PFSK-1 (cell line): ENCODE results near the gene SMAD2.

ENCODE experiments used
- FOXP2 ChIP-seq: optimal IDR thresholded peaks from 2 replicates; pipeline ENCODE3; 2011; ENCODE audit warnings: borderline replicate concordance, control low read depth, inconsistent platforms; ENCODE audit not compliant: insufficient read depth; ENCODE audit errors: extremely low read length, extremely low read depth
- POLR2AphosphoS5 ChIP-seq: IDR thresholded peaks from 2 replicates; pipeline ENCODE4 v1.6.1; 2012; ENCODE audit warnings: low read depth, mild to moderate bottlenecking, control low read depth, low read length, moderate library complexity
- REST ChIP-seq, 2 experiments: IDR thresholded peaks; 2 replicates each; pipeline versions ENCODE4 v1.6.1 to v1.8.0; 2011 to 2012; ENCODE audit warnings: low read depth in 2 of 2, low read length in 2 of 2, control low read depth in 1 of 2, inconsistent platforms in 1 of 2, mild to moderate bottlenecking in 1 of 2, moderate library complexity in 1 of 2; ENCODE audit not compliant: insufficient read depth in 1 of 2
- SIN3A ChIP-seq: IDR thresholded peaks from 2 replicates; pipeline ENCODE4 v1.6.1; 2012; ENCODE audit warnings: mild to moderate bottlenecking, low read length, moderate library complexity, borderline replicate concordance; ENCODE audit not compliant: insufficient read depth
- TAF1 ChIP-seq: IDR thresholded peaks from 2 replicates; pipeline ENCODE4 v1.6.1; 2012; ENCODE audit warnings: low read length, control low read depth, borderline replicate concordance; ENCODE audit not compliant: insufficient read depth

The SMAD2 gene

GRCh38 chr18:47791461-47791985 is 138.9 kb downstream of the SMAD2 start:
- TF ChIP-seq FOXP2 (no peak), TAF1 (no peak), REST (IDR thresholded peaks at IDR 0.05; ENCODE audit: insufficient read depth in 1 of 2, low read depth in 2 of 2, low read length in 2 of 2) (no peak), SIN3A (no peak), POLR2AphosphoS5 (no peak)

- TF ChIP-seq REST (IDR thresholded peaks at IDR 0.05; ENCODE audit: insufficient read depth in 1 of 2, low read depth in 2 of 2, low read length in 2 of 2) (no peak), SIN3A (no peak), POLR2AphosphoS5 (no peak), FOXP2 (no peak), TAF1 (no peak)
These were observed 140.4 kb downstream of the SMAD2 start for GRCh38 chr18:47790036-47790435.

- no peak for TF ChIP-seq REST (IDR thresholded peaks at IDR 0.05; ENCODE audit: insufficient read depth in 1 of 2, low read depth in 2 of 2, low read length in 2 of 2)
- TF ChIP-seq FOXP2 = no peak
- no peak for TF ChIP-seq SIN3A
- no peak for TF ChIP-seq TAF1
- no peak for TF ChIP-seq POLR2AphosphoS5
These were observed 141.8 kb downstream of the SMAD2 start for GRCh38 chr18:47788621-47789020.

GRCh38 chr18:47781561-47781960 is 148.9 kb downstream of the SMAD2 start:
- TF ChIP-seq TAF1 (no peak), FOXP2 (no peak), SIN3A (no peak)

- no peak for TF ChIP-seq FOXP2
- TF ChIP-seq REST (IDR thresholded peaks at IDR 0.05; ENCODE audit: insufficient read depth in 1 of 2, low read depth in 2 of 2, low read length in 2 of 2) = no peak
- TF ChIP-seq SIN3A = no peak
- TF ChIP-seq POLR2AphosphoS5 = no peak
- no peak for TF ChIP-seq TAF1
These were observed 150.3 kb downstream of the SMAD2 start for GRCh38 chr18:47780011-47780725.
